Measurements from ENCODE around the gene IL25.
"Not testable (repeated sequence)": the region's sequence is repeated elsewhere in the genome, so short reads cannot be mapped to it uniquely, and the experiment has no call there.

The IL25 gene

GRCh38 chr14:23411563-23412525 is 39.2 kb downstream of the IL25 start:
- H3K27me3 ChIP-seq (ENCODE audit: insufficient read depth, low read length) = peaks cover 84% of the 10 kb centered on the region
- no peaks in the 10 kb centered on the region for H3K79me2 ChIP-seq (ENCODE audit: control insufficient read depth, insufficient read depth, low read length, unreplicated experiment)
- no peak overlapping the region for H2AFZ ChIP-seq (ENCODE audit: low read length, unreplicated experiment)
- no peak overlapping the region for H3K27ac ChIP-seq (ENCODE audit: low read depth, low read length)
- no peaks in the 10 kb centered on the region for H3K36me3 ChIP-seq (ENCODE audit: insufficient read depth, low read length)
- H3K4me1 ChIP-seq (ENCODE audit: control insufficient read depth, insufficient read depth, low read length, unreplicated experiment) = no peaks in the 10 kb centered on the region
- H3K4me3 ChIP-seq (ENCODE audit: low read depth, low read length) = no peak overlapping the region

GRCh38 chr14:23413681-23414080 is 41.1 kb downstream of the IL25 start:
- Histone ChIP-seq H3K4me3 (ENCODE audit: low read depth, low read length) (no peak overlapping the region), H3K4me1 (ENCODE audit: control insufficient read depth, insufficient read depth, low read length, unreplicated experiment) (no peaks in the 10 kb centered on the region), H3K27ac (ENCODE audit: low read depth, low read length) (no peak overlapping the region), H3K27me3 (ENCODE audit: insufficient read depth, low read length) (peaks cover 84% of the 10 kb centered on the region), H3K36me3 (ENCODE audit: insufficient read depth, low read length) (no peaks in the 10 kb centered on the region), H2AFZ (ENCODE audit: low read length, unreplicated experiment) (no peak overlapping the region), H3K79me2 (ENCODE audit: control insufficient read depth, insufficient read depth, low read length, unreplicated experiment) (no peaks in the 10 kb centered on the region)

GRCh38 chr14:23414254-23414653 is 41.6 kb downstream of the IL25 start:
- Histone ChIP-seq H3K27me3 (ENCODE audit: insufficient read depth, low read length) (peaks cover 84% of the 10 kb centered on the region), H3K27ac (ENCODE audit: low read depth, low read length) (no peak overlapping the region), H3K4me1 (ENCODE audit: control insufficient read depth, insufficient read depth, low read length, unreplicated experiment) (no peaks in the 10 kb centered on the region), H3K79me2 (ENCODE audit: control insufficient read depth, insufficient read depth, low read length, unreplicated experiment) (no peaks in the 10 kb centered on the region), H2AFZ (ENCODE audit: low read length, unreplicated experiment) (no peak overlapping the region), H3K36me3 (ENCODE audit: insufficient read depth, low read length) (no peaks in the 10 kb centered on the region), H3K4me3 (ENCODE audit: low read depth, low read length) (no peak overlapping the region)

- Histone ChIP-seq H3K27me3 (ENCODE audit: insufficient read depth, low read length) (peaks cover 80% of the 10 kb centered on the region), H2AFZ (ENCODE audit: low read length, unreplicated experiment) (no peak overlapping the region), H3K36me3 (ENCODE audit: insufficient read depth, low read length) (no peaks in the 10 kb centered on the region), H3K4me1 (ENCODE audit: control insufficient read depth, insufficient read depth, low read length, unreplicated experiment) (no peaks in the 10 kb centered on the region), H3K79me2 (ENCODE audit: control insufficient read depth, insufficient read depth, low read length, unreplicated experiment) (no peaks in the 10 kb centered on the region), H3K27ac (ENCODE audit: low read depth, low read length) (no peak overlapping the region), H3K4me3 (ENCODE audit: low read depth, low read length) (no peak overlapping the region)
Measured at GRCh38 chr14:23414906-23415820, 42.6 kb downstream of the IL25 start.

- H3K79me2 ChIP-seq (ENCODE audit: control insufficient read depth, insufficient read depth, low read length, unreplicated experiment) = no peaks in the 10 kb centered on the region
- H2AFZ ChIP-seq (ENCODE audit: low read length, unreplicated experiment) = no peak overlapping the region
- no peaks in the 10 kb centered on the region for H3K4me1 ChIP-seq (ENCODE audit: control insufficient read depth, insufficient read depth, low read length, unreplicated experiment)
- no peak overlapping the region for H3K4me3 ChIP-seq (ENCODE audit: low read depth, low read length)
- H3K36me3 ChIP-seq (ENCODE audit: insufficient read depth, low read length) = no peaks in the 10 kb centered on the region
- peaks cover 78% of the 10 kb centered on the region for H3K27me3 ChIP-seq (ENCODE audit: insufficient read depth, low read length)
- no peak overlapping the region for H3K27ac ChIP-seq (ENCODE audit: low read depth, low read length)
Measured at GRCh38 chr14:23415821-23416778, 43.5 kb downstream of the IL25 start.

GRCh38 chr14:23416801-23417200 is 44.2 kb downstream of the IL25 start:
- Histone ChIP-seq H3K4me1 (ENCODE audit: control insufficient read depth, insufficient read depth, low read length, unreplicated experiment) (no peaks in the 10 kb centered on the region), H3K27ac (ENCODE audit: low read depth, low read length) (no peak overlapping the region), H2AFZ (ENCODE audit: low read length, unreplicated experiment) (no peak overlapping the region), H3K79me2 (ENCODE audit: control insufficient read depth, insufficient read depth, low read length, unreplicated experiment) (no peaks in the 10 kb centered on the region), H3K27me3 (ENCODE audit: insufficient read depth, low read length) (peaks cover 78% of the 10 kb centered on the region), H3K36me3 (ENCODE audit: insufficient read depth, low read length) (no peaks in the 10 kb centered on the region), H3K4me3 (ENCODE audit: low read depth, low read length) (no peak overlapping the region)

GRCh38 chr14:23417269-23417668 is 44.7 kb downstream of the IL25 start:
- H3K27me3 ChIP-seq (ENCODE audit: insufficient read depth, low read length) = peaks cover 77% of the 10 kb centered on the region
- not testable (repeated sequence) for H3K36me3 ChIP-seq (ENCODE audit: insufficient read depth, low read length); H3K27ac ChIP-seq (ENCODE audit: low read depth, low read length)

GRCh38 chr14:23418021-23418420 is 45.4 kb downstream of the IL25 start:
- Histone ChIP-seq H2AFZ (ENCODE audit: low read length, unreplicated experiment) (no peak overlapping the region), H3K36me3 (ENCODE audit: insufficient read depth, low read length) (no peaks in the 10 kb centered on the region), H3K4me3 (ENCODE audit: low read depth, low read length) (no peak overlapping the region), H3K27me3 (ENCODE audit: insufficient read depth, low read length) (peaks cover 72% of the 10 kb centered on the region), H3K79me2 (ENCODE audit: control insufficient read depth, insufficient read depth, low read length, unreplicated experiment) (no peaks in the 10 kb centered on the region), H3K4me1 (ENCODE audit: control insufficient read depth, insufficient read depth, low read length, unreplicated experiment) (no peaks in the 10 kb centered on the region), H3K27ac (ENCODE audit: low read depth, low read length) (no peak overlapping the region)

More at GRCh38 chr14:23417269-23417668, 44.7 kb downstream of the IL25 start:
- not testable (repeated sequence) for H3K79me2 ChIP-seq (ENCODE audit: control insufficient read depth, insufficient read depth, low read length, unreplicated experiment); H3K4me1 ChIP-seq (ENCODE audit: control insufficient read depth, insufficient read depth, low read length, unreplicated experiment); H2AFZ ChIP-seq (ENCODE audit: low read length, unreplicated experiment); H3K4me3 ChIP-seq (ENCODE audit: low read depth, low read length)

GRCh38 chr14:23419646-23420045 is 47.0 kb downstream of the IL25 start:
- H3K4me1 ChIP-seq (ENCODE audit: control insufficient read depth, insufficient read depth, low read length, unreplicated experiment); H3K36me3 ChIP-seq (ENCODE audit: insufficient read depth, low read length); H2AFZ ChIP-seq (ENCODE audit: low read length, unreplicated experiment); H3K27ac ChIP-seq (ENCODE audit: low read depth, low read length); H3K4me3 ChIP-seq (ENCODE audit: low read depth, low read length); H3K79me2 ChIP-seq (ENCODE audit: control insufficient read depth, insufficient read depth, low read length, unreplicated experiment): not testable (repeated sequence)
- peaks cover 80% of the 10 kb centered on the region for H3K27me3 ChIP-seq (ENCODE audit: insufficient read depth, low read length)

- H2AFZ ChIP-seq (ENCODE audit: low read length, unreplicated experiment) = no peak overlapping the region
- H3K4me1 ChIP-seq (ENCODE audit: control insufficient read depth, insufficient read depth, low read length, unreplicated experiment) = no peaks in the 10 kb centered on the region
- H3K27me3 ChIP-seq (ENCODE audit: insufficient read depth, low read length) = peaks cover 72% of the 10 kb centered on the region
- H3K36me3 ChIP-seq (ENCODE audit: insufficient read depth, low read length) = no peaks in the 10 kb centered on the region
- H3K79me2 ChIP-seq (ENCODE audit: control insufficient read depth, insufficient read depth, low read length, unreplicated experiment) = no peaks in the 10 kb centered on the region
- H3K27ac ChIP-seq (ENCODE audit: low read depth, low read length) = no peak overlapping the region
- no peak overlapping the region for H3K4me3 ChIP-seq (ENCODE audit: low read depth, low read length)
Measured at GRCh38 chr14:23421594-23421993, 49.0 kb downstream of the IL25 start.

Data from ACC112 (cell line).